Left renal cortex interstitium (tissue), 4 donors: ENCODE results near the gene NGEF. TPM values are rescaled to one million over a fixed set of nuclear protein-coding genes. Genes with fewer than 3 reads are reported as not detected.

ENCODE experiments used
- DNase-seq, 4 donors: peaks; one replicate each; pipeline ENCODE4 v3.0.0-alpha.2; 2013; ENCODE audit warnings: low read depth in 4 of 4, low spot score in 2 of 4, missing footprints in 1 of 4
- polyA plus RNA-seq, 4 donors: library from polyadenylated mRNA; unstranded; fragments of 120-200 nt; gene quantifications; one replicate each; pipeline ENCODE4 v1.2.1, GENCODE V29; 2013; ENCODE audit not compliant: insufficient read length in 4 of 4

Gene NGEF
- polyA plus RNA-seq, 4 donors, result 2.1 to 3.5 (median 2.8) TPM

- no peak for DNase-seq
These were observed 39.3 kb downstream of the NGEF start for GRCh38 chr2:232973796-232974195.

DNA sequence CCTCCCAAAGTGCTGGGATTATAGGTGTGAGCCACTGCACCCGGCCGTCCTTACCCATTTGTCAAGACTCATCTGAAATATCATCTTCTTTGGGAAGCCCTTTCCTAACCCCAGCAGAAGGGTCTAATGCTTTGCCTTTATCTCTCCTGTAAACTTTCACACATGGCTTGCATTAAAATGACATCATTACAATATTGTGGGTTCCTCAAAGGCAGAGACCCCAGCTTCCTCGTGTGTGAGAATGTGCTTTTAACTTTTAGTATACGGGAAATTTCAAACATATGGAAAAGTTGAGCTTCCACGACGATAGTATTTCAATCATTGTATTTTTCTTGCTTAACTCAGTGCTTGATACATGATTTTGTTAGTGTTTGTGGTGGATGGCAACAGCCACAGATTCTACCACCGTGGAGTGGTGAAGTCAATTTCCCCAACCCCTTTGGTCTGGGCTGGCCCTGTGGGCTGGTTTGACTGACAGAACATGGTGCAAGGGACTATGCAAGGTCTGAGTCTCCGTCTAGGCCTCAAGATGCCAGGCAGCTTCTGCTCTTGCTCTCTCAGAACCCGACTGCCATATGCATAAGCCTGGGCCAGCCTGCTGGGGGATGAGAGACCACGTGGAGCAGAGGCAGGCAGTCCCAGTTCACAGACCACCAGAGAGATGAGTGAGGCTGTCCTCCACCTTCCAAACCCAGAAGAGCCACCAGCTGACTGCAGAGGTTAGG, 39.9 kb downstream of the NGEF start:
- DNase-seq, result no peak

DNA sequence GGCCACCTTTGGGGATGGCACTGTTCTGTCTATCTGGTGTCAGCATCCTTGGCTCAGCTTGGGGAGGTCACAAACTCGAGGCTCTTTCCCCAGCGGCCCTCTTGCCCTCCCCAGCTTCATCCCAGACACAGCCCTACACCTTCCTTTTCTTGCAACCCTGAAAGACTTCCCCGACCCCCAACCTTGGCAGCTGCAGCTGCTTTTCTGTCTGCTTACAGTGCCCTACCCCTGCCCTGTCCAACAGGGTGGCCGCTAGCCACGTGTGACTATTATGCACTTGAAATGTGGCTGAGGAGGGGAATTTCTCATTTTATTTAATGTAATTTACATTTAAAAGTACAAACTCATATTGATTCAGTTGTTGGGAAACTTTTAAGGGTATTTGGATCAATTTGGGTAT, 41.3 kb downstream of the NGEF start:
- DNase-seq, result no peak

- DNase-seq, result no peak
These were observed 43.0 kb downstream of the NGEF start for GRCh38 chr2:232970051-232970450.

DNA sequence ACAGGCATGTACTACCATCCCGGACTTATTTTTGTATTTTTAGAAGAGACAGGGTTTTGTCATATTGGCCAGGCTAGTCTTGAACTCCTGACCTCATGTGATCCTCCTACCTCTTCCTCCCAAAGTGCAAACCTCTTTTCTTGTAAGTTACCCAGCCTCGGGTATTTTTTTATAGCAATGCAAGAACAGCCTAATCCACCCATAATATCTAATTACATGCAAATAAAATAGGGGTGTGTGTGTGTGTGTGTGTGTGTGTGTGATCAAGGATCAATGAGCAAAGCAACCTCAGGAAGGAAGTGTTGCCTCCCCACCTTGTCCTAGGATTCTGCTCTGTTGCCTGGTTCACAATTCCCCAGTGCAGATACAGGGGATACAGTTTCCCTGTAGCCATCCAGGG, 45.6 kb downstream of the NGEF start:
- no peak for DNase-seq

GRCh38 chr2:232966122-232966521, 46.9 kb downstream of the NGEF start:
- no peak for DNase-seq

DNA sequence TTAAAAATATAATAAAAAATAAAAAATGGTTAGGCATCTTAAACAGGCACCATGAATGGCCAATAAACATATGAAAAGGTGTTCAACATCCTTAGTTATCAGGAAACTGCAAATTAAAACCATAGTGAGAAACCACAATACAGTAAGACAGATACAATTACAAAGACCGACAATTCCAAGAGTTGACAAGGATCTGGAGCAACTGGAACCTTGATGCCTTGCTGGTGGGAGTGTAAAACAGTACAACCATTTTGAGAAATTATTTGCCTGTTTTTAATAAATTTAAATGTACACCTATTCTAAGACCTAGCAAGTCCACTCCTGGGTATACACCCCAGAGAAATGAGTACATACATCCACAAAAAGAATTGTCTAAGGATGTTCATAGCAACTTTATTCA, 49.1 kb downstream of the NGEF start:
- DNase-seq, result no peak

DNA sequence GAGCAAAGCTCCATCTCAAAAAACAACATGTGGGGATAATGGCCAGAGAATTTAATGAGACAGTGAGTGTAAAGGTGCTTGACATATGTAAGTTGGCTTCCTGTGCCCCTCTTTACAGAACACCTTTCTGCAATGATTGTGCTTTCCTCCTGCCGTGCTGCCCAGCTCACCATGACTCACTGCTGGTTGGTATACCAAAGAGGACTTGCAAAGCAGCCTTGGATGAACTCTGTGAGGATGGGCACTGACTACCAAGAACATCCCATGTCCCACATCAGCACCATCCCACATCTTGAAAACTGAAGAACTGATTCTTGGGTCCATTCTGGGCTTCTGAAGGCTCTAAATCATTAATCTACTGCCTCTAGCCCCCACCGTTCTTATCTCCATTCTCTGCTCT, 52.2 kb downstream of the NGEF start:
- DNase-seq, result no peak

DNA sequence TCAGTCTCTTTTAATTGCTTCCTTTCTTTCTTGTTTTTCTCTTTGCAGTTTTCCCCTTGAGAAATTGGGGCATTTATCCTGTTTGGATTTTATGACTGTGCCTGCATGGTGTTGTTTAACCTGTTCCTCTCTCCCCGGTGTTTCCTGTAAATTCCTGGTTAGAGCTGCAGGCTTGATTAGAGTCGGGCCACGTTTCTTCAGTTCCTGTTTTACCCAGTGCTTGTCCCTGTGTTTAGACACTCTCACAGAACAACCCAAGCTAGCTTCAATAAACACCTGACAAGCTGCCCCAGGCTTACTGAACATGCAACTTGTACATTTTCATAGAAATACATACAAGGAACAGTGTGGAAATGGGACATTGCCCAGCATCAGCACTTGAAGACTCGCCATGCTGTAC, 53.9 kb downstream of the NGEF start:
- no peak for DNase-seq

DNA sequence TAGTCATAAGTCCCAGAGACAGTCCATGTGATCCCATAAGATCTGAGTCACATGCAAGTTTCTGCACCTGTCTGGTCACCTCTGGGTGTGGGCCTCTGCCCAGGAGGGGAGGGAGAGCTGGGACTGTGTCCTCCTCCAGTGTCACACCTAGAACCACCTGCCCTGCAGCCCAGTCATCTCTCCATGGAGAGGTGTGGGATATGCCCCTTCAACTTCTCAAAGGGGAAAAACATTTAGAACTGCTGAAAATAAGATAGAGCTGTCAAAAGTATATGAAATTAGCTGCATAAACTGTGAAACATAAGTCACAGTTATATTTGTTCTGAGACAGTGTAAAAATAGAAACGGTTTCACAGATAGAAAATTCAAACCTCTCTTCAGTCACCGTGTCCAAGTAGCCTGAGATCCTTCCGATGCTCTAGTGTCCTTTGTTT, 55.4 kb downstream of the NGEF start:
- no peak for DNase-seq

GRCh38 chr2:232955856-232956255, 57.2 kb downstream of the NGEF start:
- no peak for DNase-seq

GRCh38 chr2:232954691-232955090, 58.4 kb downstream of the NGEF start:
- DNase-seq, result no peak

DNA sequence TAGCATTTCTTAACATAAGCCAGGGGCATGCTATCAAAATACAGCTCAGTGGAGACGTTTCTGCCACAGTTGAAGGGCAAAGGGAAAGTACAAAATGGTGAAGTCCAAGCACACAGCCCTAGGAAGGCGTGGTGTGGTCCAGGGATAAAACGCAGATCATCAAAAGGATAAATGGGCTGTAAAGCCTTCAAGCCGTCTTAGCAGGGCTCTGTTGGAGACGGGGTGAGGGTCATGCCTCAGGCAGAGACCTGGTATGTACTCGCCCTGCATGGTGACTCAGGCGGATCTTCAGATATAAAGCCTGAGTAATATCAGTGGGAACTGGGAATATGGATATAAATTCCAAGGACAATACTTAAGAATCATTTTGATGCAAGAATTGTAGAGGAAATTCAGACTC, 61.2 kb downstream of the NGEF start:
- no peak for DNase-seq

- DNase-seq, result no peak
These were observed 61.9 kb downstream of the NGEF start for GRCh38 chr2:232951181-232951580.

GRCh38 chr2:232950751-232951150, 62.3 kb downstream of the NGEF start:
- DNase-seq, result no peak

GRCh38 chr2:232949016-232949415, 64.0 kb downstream of the NGEF start:
- no peak for DNase-seq

- no peak for DNase-seq
These were observed 70.2 kb downstream of the NGEF start for GRCh38 chr2:232942831-232943230.

GRCh38 chr2:232941912-232942594, 71.0 kb downstream of the NGEF start:
- DNase-seq, result no peak

- no peak for DNase-seq
These were observed 71.7 kb downstream of the NGEF start for GRCh38 chr2:232941400-232941799.

GRCh38 chr2:232940724-232941123, 72.3 kb downstream of the NGEF start:
- no peak for DNase-seq

DNA sequence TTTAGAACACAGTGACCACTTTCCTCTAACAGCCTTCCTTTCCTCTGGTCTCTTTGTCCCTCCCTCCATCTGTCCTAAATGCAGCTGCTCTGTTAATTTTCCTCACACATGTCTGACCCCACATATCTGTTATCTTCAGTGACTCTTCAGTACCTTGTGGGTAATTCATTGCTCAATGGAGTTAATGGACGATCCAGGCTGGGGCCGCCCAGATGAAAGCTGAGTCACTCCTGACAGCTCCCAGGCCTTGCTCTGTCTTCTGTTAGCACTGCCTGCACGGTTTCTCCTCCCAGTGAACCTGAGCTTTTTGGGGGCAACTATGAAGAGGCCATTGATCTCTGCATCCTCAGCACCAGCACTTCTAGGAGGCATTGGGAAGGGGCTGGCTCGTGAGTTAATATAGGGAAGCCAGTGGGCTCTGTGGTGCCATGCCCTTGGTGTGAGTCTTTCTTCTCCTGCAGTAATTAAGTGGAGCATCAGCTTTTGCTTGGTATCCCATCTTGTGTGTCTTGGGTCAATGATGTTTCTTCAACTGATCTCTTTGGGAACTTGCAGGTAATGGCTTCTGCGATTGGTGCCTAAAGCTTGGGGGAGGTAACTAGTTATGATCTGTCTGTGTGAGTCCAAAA, 75.7 kb downstream of the NGEF start:
- DNase-seq, result no peak

DNA sequence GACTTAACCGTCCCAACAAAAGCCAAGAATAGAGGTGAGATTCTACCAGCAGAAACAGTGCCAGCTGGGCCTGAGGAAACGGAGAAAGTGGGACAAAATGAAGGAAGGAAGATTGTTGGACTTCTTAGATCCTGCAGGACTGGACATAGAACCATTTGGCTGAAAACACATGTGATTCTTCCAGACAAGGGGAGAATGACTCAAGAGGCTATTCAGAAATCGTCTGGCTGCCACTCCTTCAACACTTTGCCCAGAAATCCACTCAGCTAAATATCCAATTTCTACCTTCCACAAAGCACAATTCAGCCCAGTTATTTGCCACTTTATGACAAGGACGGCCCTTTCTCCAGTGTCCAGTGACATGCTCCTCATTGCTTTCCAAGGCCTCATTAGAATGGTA, 81.4 kb downstream of the NGEF start:
- DNase-seq, result no peak
